Hepatocyte (in vitro differentiated cells): ENCODE results near the gene PHAF1. TPM values are rescaled to one million over a fixed set of nuclear protein-coding genes. Genes with fewer than 3 reads are reported as not detected.

ENCODE experiments used
- DNase-seq: peaks from one replicate; pipeline ENCODE4 v3.0.0-alpha.2; 2016; ENCODE audit warnings: low spot score
- H2AFZ ChIP-seq: fragments of 200-600 bp; sonication (generic); 2 replicates; pipeline ENCODE4 v1.6.0; 2016; ENCODE audit warnings: antibody characterized with exemption, mild to moderate bottlenecking
- H3K27ac ChIP-seq: fragments of 200-600 bp; sonication (generic); 2 replicates; pipeline ENCODE4 v1.5.1; 2016; ENCODE audit warnings: mild to moderate bottlenecking
- H3K27me3 ChIP-seq: fragments of 200-600 bp; sonication (generic); 2 replicates; pipeline ENCODE4 v1.6.1; 2016
- H3K36me3 ChIP-seq: fragments of 200-600 bp; sonication (generic); replicated peaks from 2 replicates; pipeline ENCODE4 v1.5.1; 2016; ENCODE audit warnings: low read depth; ENCODE audit not compliant: insufficient read depth
- H3K4me1 ChIP-seq: fragments of 200-600 bp; sonication (generic); 2 replicates; pipeline ENCODE4 v1.5.1; 2016; ENCODE audit warnings: mild to moderate bottlenecking, moderate library complexity; ENCODE audit not compliant: insufficient read depth
- H3K4me2 ChIP-seq: fragments of 200-600 bp; sonication (generic); 2 replicates; pipeline ENCODE4 v1.6.0; 2016
- H3K4me3 ChIP-seq: fragments of 200-600 bp; sonication (generic); 2 replicates; pipeline ENCODE4 v1.5.1; 2016; ENCODE audit warnings: mild to moderate bottlenecking
- H3K79me2 ChIP-seq: fragments of 200-600 bp; sonication (generic); 2 replicates; pipeline ENCODE4 v1.6.0; 2017; ENCODE audit warnings: mild to moderate bottlenecking
- H3K9me2 ChIP-seq: fragments of 200-600 bp; sonication (generic); replicated peaks from 2 replicates; pipeline ENCODE4 v1.6.0; 2017; ENCODE audit warnings: mild to moderate bottlenecking; ENCODE audit not compliant: insufficient read depth
- H3K9me3 ChIP-seq: fragments of 200-600 bp; sonication (generic); 2 replicates; pipeline ENCODE4 v1.5.1; 2016; ENCODE audit warnings: low read depth, mild to moderate bottlenecking
- H4K20me1 ChIP-seq: fragments of 200-600 bp; sonication (generic); 2 replicates; pipeline ENCODE4 v1.6.0; 2016; ENCODE audit warnings: mild to moderate bottlenecking; ENCODE audit not compliant: insufficient read depth, poor library complexity, severe bottlenecking
- EZH2 ChIP-seq: fragments of 200-600 bp; sonication (generic); IDR thresholded peaks from 2 replicates; pipeline ENCODE4 v1.6.1; 2016; ENCODE audit warnings: antibody characterized with exemption, mild to moderate bottlenecking, borderline replicate concordance
- EZH2phosphoT487 ChIP-seq: fragments of 200-600 bp; sonication (generic); IDR thresholded peaks from one replicate; pipeline ENCODE4 v1.6.1; 2018; ENCODE audit warnings: antibody characterized with exemption, mild to moderate bottlenecking, low read depth, moderate library complexity; ENCODE audit not compliant: unreplicated experiment, severe bottlenecking
- WGBS: methylation state at CpG from one replicate; pipeline ENCODE4 v1.1.6; 2016; ENCODE audit warnings: low lambda C conversion rate; ENCODE audit errors: missing lambda C conversion rate; 5-methylcytosine and 5-hydroxymethylcytosine counted together
- polyA plus RNA-seq: library from polyadenylated mRNA; unstranded; fragments of >200 nt; fragmentation: Nextera tagmentation; extraction: Ambion mirVana; gene quantifications from 2 replicates; pipeline ENCODE4 v1.2.1, GENCODE V29; 2016
- total RNA-seq: library from RNA; depleted of rRNA; stranded (reverse); fragments of >200 nt; gene quantifications from 2 replicates; pipeline ENCODE4 v1.2.3, GENCODE V29; 2014
- TF ChIP-seq, protein P1 (sequence below): fragments of 200-600 bp; sonication (generic); IDR thresholded peaks from 2 replicates; pipeline ENCODE4 v1.5.1; 2016; ENCODE audit warnings: antibody characterized with exemption, mild to moderate bottlenecking; ENCODE audit not compliant: poor library complexity

Gene PHAF1
- total and polyA plus RNA-seq, 2 experiments from 2014 or later: 18.7 to 20.2 TPM

GRCh38 chr16:67151431-67152097, 41.8 kb downstream of the PHAF1 start:
- no peak for DNase-seq
- H3K79me2 ChIP-seq: peaks cover 4% of the 10 kb centered on the region
- H3K4me1 ChIP-seq: peaks cover 17% of the 10 kb centered on the region
- H3K27ac ChIP-seq: peak overlapping the region; percentile 98
- TF ChIP-seq EZH2phosphoT487 (no peak), EZH2 (no peak)
- TF ChIP-seq, protein P1, sequence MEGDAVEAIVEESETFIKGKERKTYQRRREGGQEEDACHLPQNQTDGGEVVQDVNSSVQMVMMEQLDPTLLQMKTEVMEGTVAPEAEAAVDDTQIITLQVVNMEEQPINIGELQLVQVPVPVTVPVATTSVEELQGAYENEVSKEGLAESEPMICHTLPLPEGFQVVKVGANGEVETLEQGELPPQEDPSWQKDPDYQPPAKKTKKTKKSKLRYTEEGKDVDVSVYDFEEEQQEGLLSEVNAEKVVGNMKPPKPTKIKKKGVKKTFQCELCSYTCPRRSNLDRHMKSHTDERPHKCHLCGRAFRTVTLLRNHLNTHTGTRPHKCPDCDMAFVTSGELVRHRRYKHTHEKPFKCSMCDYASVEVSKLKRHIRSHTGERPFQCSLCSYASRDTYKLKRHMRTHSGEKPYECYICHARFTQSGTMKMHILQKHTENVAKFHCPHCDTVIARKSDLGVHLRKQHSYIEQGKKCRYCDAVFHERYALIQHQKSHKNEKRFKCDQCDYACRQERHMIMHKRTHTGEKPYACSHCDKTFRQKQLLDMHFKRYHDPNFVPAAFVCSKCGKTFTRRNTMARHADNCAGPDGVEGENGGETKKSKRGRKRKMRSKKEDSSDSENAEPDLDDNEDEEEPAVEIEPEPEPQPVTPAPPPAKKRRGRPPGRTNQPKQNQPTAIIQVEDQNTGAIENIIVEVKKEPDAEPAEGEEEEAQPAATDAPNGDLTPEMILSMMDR: no peak
- H3K4me2 ChIP-seq: peak overlapping the region; percentile 92
- no peaks in the 10 kb centered on the region for H3K36me3 ChIP-seq
- H3K9me3 ChIP-seq: no peaks in the 10 kb centered on the region
- no peaks in the 10 kb centered on the region for H4K20me1 ChIP-seq
- peaks cover 19% of the 10 kb centered on the region for H3K27me3 ChIP-seq
- WGBS: 58% methylated on average over 8 of the region's 8 CpGs
- no peaks in the 10 kb centered on the region for H3K9me2 ChIP-seq
- no peak overlapping the region for H3K4me3 ChIP-seq
- peak overlapping the region; percentile 94 for H2AFZ ChIP-seq

GRCh38 chr16:67154578-67155294, 45.0 kb downstream of the PHAF1 start:
- DNase-seq: no peak
- no peak overlapping the region for H2AFZ ChIP-seq
- H3K79me2 ChIP-seq: peaks cover 4% of the 10 kb centered on the region
- H3K4me2 ChIP-seq: peak overlapping the region; percentile 91
- H3K4me3 ChIP-seq: no peak overlapping the region
- no peaks in the 10 kb centered on the region for H3K36me3 ChIP-seq
- no peaks in the 10 kb centered on the region for H3K9me2 ChIP-seq
- no peaks in the 10 kb centered on the region for H3K9me3 ChIP-seq
- H3K27ac ChIP-seq: no peak overlapping the region
- 26% methylated on average over 45 of the region's 61 CpGs for WGBS
- H3K27me3 ChIP-seq: peaks cover 28% of the 10 kb centered on the region
- TF ChIP-seq EZH2 (no peak), EZH2phosphoT487 (no peak)
- TF ChIP-seq, protein P1: no peak
- no peaks in the 10 kb centered on the region for H4K20me1 ChIP-seq
- H3K4me1 ChIP-seq: peaks cover 22% of the 10 kb centered on the region

- 7% methylated on average over 66 of the region's 74 CpGs for WGBS
- Histone ChIP-seq H3K4me1 (peaks cover 19% of the 10 kb centered on the region), H3K27me3 (peaks cover 28% of the 10 kb centered on the region), H3K36me3 (no peaks in the 10 kb centered on the region), H3K79me2 (no peaks in the 10 kb centered on the region), H3K4me2 (peak overlapping the region; percentile 91), H3K9me2 (no peaks in the 10 kb centered on the region), H3K9me3 (no peaks in the 10 kb centered on the region), H3K27ac (no peak overlapping the region), H2AFZ (no peak overlapping the region), H4K20me1 (no peaks in the 10 kb centered on the region), H3K4me3 (no peak overlapping the region)
- no peak for TF ChIP-seq EZH2
- TF ChIP-seq, protein P1: peak; percentile 78
- DNase-seq: peak; percentile 92
Observed at GRCh38 chr16:67155295-67156142, 45.8 kb downstream of the PHAF1 start.
